ENCODE data around the gene ZBTB21. TPM values are rescaled to one million over a fixed set of nuclear protein-coding genes. Genes with fewer than 3 reads are reported as not detected.

The ZBTB21 gene
- 4.0 and 5.3 TPM in 2 replicates for total RNA-seq

DNA sequence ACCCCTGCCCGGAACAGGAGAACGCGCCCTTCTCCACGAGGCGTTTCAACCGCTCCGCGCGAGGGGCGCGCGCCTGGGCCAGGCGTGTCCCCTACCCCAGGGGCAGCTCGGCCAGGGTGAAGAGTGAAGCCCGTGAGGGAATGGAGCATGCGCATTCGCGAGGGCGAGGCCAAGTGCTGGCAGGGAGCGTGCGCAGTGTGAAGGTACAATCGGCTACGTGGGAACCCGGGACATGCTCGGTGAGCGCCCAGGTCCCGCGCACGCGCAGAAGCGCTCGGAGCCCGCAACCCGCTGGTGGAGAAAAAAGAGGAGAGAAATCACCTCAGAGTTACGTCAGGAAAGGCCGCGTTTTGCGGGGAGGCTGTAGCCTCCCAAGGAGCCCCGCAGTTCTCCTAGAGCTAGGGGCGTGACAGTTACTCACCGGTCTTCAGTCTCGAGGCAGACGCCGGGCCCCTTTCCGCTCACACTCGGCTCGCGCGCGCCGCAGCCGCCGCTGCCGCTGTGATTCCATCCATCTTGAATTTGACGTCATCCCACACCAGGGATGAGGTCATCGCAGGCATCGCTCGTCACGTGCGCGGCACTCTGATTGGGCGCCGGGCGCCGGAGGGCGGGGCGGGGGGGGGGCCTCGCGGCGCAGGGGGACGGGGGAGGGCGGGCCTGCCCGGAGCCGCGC lies at the start of gene ZBTB21:
ZBTB21 (minus strand) TSS at position 530 of the 676 bp plus-strand sequence. CDS start 16,265 bp downstream, outside the sequence.

DNA sequence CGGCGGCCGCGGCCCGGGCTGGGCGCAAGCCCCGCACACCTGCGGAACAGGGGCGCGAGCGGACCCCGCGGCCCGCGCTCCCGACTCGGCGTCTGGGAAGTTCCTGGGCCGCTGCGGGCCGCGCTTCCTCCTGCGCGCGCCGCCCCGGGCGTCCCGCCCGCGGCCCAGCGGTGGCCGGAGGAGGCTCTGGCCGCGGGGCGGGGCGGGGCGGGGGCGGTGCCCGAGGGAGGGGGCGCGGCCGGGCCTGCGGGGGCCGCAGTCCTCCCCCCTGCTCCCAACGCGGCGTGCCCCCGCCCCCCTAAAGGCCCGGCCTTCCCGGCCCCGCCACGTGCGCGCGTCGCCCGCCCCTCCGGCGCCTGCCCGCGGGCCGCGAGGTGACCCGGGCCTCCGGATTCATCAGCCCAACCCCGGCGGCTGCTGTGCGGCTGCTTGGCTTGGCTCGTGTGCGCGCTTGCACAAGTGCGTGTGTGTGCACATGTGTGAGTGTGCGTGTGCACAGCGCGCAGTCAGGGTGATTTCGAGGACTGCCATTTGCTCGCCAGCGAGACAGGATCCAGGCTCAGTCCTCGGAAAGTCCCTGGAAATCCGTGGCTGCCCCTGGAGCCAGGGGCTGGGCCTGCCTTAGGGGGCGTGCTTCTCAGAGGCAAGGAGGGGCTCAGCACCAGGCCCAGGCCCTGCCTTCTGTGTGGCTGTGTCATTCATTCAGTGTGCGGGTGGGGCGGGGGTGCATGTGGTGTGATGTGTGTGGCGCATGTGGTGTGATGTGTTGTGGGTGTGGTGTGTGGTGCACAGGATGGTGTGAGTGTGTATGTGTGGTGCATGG lies 56.1 kb downstream of the ZBTB21 start, which contains the start of gene C2CD2:
C2CD2 (minus strand) TSS at position 188 of the 823 bp plus-strand sequence. CDS start 370 bp downstream, outside the sequence.

Other genes starting within 250 kb of the ZBTB21 start
- gene RIPK4, start 243.3 kb downstream of the ZBTB21 start, total RNA-seq: 5.1 and 12.3 TPM in 2 replicates
- 2.3 and 3.2 TPM in 2 replicates for gene PRDM15, start 131.0 kb downstream of the ZBTB21 start, total RNA-seq
- gene C2CD2, start 56.3 kb downstream of the ZBTB21 start, total RNA-seq: 10.5 and 16.0 TPM in 2 replicates
- gene UMODL1, start 61.0 kb upstream of the ZBTB21 start, total RNA-seq: not detected in 2 replicates
- 2.9 and 3.6 TPM in 2 replicates for gene ABCG1, start 208.8 kb upstream of the ZBTB21 start, total RNA-seq